Measurements from ENCODE around the gene TMC1.

Gene TMC1

GRCh38 chr9:72680593-72681282 is 159.3 kb downstream of the TMC1 start:
- no peak for DNase-seq (ENCODE audit: low read depth in 3 of 3)

- DNase-seq (ENCODE audit: low read depth in 3 of 3), result no peak
Measured at GRCh38 chr9:72681283-72681630, 159.8 kb downstream of the TMC1 start.

DNA sequence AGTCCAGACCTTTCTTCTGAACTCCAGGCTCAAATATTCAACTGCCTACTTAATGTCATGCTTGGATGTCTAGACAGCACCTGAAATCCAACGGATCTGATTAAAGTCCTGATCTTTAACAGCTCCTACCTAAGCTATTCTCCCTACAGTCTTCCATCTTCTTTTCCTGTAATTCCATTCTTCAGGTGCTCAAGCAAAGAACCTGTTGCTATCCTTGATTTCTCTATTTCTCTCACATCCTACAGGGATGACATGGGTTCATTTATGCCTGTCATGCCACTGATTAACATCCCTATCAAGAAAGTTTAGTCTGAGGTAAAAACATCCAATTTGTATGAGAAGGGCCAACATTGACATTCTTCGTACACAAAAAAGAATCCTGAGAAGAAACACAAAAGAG is 163.2 kb downstream of the TMC1 start:
- DNase-seq (ENCODE audit: low read depth in 3 of 3), result no peak

DNA sequence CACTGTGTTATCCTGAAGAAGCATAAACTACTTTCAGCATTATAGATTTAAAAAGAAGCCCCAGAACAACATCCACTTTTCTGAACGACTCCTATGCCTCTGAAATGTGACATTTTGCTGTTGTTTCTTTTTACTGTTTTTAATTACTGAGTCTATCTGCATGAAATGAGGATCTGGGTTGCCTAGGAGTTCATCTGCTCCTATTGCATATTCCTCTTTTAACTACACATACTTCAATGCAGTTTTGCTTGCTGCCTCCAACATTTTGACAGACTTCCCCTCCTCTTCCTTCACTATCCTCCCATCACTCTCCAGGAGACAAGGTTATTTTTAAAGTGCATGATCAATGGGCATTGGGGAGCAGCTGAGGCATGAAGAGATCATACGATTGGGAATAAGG is 164.5 kb downstream of the TMC1 start:
- DNase-seq (ENCODE audit: low read depth in 3 of 3), result no peak

DNA sequence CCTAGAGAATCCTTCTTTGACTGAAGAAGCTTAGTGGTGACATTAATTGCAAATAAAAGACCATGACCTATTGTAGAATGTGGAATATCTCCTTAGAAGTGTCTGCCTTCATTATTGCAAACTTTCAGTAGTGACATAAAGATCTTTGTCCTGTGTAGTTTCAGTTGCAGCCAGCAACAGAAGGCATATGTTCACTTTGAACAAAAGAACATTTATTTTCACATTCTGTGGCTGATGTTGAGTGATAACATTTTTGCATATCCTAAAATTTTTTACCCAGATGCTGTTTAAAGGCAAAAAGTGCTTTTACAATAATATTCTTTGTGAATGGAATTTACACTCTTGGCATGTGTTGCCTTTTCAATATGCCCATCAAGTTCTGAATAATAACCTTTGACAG is 165.9 kb downstream of the TMC1 start:
- no peak for DNase-seq (ENCODE audit: low read depth in 3 of 3)

DNA sequence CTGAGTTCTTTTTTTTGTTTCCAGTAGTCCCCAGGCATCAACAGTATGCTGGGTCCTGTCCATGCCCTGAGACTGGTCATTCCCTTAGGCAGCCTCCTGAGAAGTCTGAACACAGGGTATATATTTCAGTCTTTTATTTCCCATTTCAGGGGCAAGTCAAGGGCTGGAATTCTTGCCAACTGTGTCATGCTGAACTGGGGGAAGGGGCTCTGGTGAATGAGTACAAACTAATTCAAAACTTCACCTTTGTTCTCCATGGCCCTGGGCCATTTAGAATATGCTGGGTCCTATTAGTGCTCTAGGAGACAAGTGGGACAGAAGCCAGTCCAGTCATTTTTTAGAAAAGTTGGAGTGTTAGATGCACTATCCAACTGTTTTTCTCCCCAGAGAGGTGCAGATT is 170.3 kb downstream of the TMC1 start:
- no peak for DNase-seq (ENCODE audit: low read depth in 3 of 3)

GRCh38 chr9:72695365-72695764 is 174.0 kb downstream of the TMC1 start:
- no peak for DNase-seq (ENCODE audit: low read depth in 3 of 3)

- DNase-seq (ENCODE audit: low read depth in 3 of 3), result no peak
Measured at GRCh38 chr9:72696511-72696910, 175.1 kb downstream of the TMC1 start.

DNA sequence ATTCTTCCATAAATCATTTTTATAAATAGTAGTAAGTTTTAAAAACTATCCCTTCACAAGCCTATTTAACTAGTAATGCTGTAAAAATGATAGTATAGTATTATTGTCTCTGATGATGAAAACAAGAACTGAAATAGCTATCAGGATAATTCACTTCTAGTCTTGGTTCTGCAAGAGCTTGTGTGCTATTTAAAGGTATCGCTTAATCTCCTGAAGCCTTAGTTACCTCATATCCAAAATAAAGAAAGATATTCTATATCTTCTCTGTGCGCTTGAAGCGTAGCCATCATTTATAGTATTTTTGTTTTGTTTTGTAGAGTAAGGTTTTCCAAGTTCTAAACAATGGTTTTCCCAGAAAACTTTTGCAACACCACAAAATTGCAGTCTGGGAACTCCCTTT is 180.1 kb downstream of the TMC1 start:
- DNase-seq (ENCODE audit: low read depth in 3 of 3), result no peak

DNA sequence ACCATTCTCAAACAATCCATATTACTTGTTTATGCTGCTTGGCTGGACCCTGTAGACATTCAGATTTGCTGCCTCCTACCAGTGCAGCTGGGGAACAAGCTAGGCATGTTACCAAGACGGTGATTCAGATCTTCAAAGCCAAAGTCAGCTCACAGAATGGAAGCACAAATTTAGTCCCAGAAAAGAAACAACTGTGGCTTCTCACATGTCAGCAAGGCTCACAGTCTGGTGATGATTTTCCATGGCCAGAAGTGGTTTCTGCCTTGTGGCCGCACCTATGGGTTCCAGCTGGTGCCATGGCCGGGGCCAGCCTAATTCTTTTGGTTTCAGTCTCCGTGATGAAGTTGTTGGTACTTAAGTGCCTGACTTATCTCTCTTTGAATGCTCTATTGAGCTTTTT is 182.2 kb downstream of the TMC1 start:
- DNase-seq (ENCODE audit: low read depth in 3 of 3), result no peak

- DNase-seq (ENCODE audit: low read depth in 3 of 3), result no peak
Measured at GRCh38 chr9:72704688-72705375, 183.4 kb downstream of the TMC1 start.

- DNase-seq (ENCODE audit: low read depth in 3 of 3), result no peak
Measured at GRCh38 chr9:72718503-72718902, 197.1 kb downstream of the TMC1 start.

DNA sequence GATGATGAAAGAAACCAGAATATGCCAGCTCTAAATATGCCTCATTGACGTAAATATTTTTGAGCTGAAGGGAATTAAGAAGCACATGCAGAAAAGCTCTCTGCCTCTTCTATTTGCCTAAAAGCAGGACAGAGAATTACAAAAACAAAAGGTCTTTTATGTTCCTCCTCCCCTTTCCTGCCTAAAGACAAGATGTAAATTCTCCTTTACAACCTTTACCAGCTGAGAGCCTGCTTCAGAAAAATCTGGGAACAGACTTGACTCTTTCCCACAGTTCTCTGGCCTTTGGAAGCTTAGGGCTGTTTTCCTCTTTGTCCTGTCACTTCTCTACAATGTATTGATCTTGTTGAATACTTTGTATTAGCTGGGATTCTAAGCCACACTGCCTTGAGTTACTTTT is 199.7 kb downstream of the TMC1 start:
- no peak for DNase-seq (ENCODE audit: low read depth in 3 of 3)

- DNase-seq (ENCODE audit: low read depth in 3 of 3), result no peak
Measured at GRCh38 chr9:72726947-72727346, 205.5 kb downstream of the TMC1 start.

DNA sequence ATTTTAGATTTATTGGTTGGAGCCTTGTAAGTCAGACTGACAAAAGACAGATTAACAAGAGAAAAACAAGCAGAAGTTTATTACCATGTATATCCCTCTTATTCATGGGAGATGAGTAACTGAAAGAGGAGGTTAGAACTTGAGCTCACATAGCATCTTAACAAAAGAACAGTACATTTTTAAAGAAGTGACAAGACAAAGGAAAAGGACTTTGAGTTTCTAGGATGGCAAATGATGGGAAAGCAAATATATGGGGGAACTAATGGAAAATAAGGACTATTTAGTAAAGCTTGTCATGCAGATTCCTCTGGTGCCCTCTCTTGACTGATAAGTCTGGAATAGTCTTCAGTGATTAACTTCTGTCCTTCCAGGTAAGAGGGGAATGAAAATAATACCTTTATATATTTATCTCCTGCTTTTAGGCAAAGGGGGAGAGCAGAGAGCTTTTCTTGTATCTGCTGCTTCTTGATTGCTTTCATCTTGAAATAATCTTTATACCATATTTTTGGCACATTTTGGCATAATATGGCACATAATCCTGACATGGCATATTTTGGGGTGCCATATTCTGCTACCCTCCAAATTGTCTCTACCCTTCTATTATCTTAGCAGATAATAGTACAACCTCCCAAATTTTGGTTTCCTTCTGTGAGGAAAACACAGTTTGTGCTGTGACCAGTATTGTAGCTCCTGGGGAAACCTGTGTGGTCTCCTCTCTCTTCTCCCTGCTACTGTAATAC is 206.8 kb downstream of the TMC1 start:
- no peak for DNase-seq (ENCODE audit: low read depth in 3 of 3)

DNA sequence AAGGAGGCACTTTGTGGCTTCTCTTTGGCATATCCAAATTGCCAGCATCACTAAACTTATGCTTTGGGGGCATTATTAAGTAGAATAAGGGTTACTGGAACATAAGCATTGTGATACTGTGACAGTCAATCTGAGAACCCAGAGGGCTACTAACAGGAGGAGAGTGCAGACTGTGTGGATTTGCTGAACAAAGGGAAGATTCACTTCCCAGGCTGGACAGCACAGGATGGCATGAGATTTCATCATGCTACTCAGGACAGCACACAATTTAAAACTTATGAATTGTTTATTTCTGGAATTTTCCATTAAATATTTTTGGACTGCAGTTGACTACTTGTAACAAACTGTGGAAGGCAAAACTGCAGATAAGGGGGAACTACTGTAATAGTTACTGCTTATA is 212.5 kb downstream of the TMC1 start:
- DNase-seq (ENCODE audit: low read depth in 3 of 3), result no peak

GRCh38 chr9:72734631-72735030 is 213.2 kb downstream of the TMC1 start:
- no peak for DNase-seq (ENCODE audit: low read depth in 3 of 3)

DNA sequence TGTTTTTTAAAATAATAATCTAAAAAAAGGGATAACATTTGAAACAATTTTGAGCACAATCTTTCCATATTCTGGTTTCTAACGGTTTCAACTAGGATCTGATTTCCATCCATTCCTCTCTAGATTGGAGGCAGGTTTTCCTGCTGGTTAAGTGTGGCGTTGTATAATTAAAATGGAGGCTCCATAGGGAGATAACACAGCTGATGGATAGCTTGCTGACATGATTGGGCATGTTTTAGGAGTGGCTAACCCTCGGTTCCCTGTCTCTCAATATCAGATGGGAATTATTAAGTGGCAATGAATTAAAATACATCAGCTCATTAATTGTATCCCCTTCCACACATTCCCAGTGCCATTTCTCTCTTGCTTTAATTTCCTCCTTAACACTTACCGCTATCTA is 222.4 kb downstream of the TMC1 start:
- no peak for DNase-seq (ENCODE audit: low read depth in 3 of 3)

DNA sequence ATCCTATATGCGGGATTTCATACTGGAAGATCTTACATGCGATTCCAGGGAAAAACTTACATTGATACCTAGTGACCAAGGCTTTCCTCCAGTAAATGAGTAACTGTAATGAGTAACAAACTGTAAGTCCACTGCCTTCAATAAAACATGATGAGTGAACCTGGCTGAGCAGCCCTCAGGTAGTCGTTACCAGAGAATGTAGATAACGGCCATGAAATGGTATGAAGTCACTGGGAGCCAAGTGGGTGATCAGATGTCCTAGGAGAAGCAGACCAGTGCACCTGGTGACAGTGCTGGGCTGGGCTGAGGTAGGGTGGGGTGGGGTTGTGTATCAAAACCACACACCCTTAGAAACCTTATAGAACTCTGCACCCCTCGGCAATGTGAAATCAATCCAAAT is 227.9 kb downstream of the TMC1 start:
- no peak for DNase-seq (ENCODE audit: low read depth in 3 of 3)

DNA sequence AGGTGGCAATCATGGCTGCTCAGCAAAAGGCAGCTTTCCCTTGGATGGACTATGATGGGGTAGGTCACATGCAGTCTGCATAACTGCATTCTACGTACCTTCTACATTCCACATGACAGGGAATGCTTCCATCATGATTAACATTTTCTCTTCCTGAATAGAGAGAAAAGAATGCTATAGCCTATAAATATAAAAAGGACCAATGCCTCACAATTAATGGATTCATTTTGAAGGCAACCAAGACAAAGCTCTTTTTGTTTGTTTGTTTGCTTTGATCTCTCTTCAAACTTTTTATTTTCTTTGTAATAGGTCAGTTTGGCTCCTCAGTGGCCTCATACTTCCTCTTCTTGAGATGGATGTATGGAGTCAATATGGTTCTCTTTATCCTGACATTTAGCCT is 230.1 kb downstream of the TMC1 start:
- DNase-seq (ENCODE audit: low read depth in 3 of 3), result no peak

- no peak for DNase-seq (ENCODE audit: low read depth in 3 of 3)
Measured at GRCh38 chr9:72753266-72753893, 232.0 kb downstream of the TMC1 start.

- DNase-seq (ENCODE audit: low read depth in 3 of 3), result no peak
Measured at GRCh38 chr9:72755836-72756235, 234.4 kb downstream of the TMC1 start.

GRCh38 chr9:72758944-72759343 is 237.5 kb downstream of the TMC1 start:
- DNase-seq (ENCODE audit: low read depth in 3 of 3), result no peak

All from stimulated activated CD4-positive, alpha-beta T cell treated with anti-CD3 and anti-CD28 coated beads, TNF-alpha, amount 100 ng/mL, for 4 hours (primary cell).